HG02623 (cell line): ENCODE results near the gene SIDT1.

Source experiments
- ATAC-seq: cut with Tn5 transposase; IDR thresholded peaks from one replicate; pipeline ENCODE4 v1.9.1; 2021; ENCODE audit warnings: moderate library complexity; ENCODE audit not compliant: unreplicated experiment

The SIDT1 gene

DNA sequence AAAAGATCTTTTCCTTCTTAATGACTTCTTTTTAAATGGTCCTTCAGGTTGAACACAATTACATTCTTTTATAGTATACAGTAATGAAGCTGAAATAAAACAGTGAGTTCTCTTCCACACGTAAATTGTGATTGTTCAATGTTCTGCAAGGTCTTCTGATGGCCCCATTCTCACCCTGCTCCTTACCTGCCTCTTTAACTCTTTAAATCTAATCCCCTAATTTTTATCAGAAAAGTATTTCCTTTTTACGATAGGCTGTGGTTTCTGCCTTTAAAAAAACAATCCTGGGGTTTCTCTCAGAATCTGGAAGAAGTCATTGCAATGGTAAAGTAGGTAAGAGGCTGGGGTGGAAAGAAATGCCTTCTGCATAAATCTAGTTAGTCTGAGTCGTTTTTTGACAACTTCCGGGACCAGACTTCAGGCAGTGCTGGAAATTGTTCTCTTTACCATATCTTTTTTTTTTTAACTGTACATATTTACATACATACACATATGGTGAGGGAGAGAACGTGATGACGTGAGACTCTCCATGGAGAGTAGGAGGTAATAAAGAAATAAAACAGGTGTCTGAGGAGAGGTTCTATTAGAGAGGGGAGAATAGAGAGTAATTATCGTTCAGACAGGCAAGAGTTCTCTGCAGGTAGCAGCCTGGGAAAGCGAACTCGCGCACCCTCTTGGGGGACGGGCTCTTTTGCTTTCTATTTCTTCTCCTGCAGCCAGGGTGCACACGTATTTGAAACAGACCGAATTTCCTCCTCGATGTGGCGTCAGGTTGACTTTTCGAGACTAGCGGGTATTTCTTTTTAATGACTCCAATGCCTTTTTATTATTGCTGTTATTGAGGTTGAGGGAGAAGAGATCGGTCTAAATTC lies at the start of gene SIDT1:
Gene SIDT1 (plus strand): TSS at position 730 of the 872 bp plus-strand sequence. CDS start 467 bp downstream, outside the sequence.
- peak; percentile 55 for ATAC-seq

DNA sequence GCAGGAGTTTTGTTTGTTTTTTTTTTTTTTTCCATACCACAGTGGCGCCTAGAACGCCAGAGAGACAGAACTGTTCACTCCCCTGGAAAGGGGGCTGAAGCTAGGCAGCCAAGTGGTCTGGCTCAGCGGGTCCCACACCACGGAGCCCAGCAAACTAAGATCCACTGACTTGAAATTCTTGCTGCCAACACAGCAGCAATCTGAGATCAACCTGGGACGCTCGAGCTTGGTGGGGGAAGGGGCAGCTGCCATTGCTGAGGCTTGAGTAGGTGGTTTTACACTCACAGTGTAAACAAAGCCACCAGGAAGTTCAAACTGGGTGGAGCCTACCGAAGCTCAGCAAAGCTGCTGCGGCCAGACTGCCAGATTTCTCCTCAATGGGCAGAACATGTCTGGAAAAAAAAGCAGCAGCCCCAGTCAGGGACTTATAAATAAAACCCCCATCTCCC lies 47.2 kb upstream of the SIDT1 start:
- no peak for ATAC-seq

DNA sequence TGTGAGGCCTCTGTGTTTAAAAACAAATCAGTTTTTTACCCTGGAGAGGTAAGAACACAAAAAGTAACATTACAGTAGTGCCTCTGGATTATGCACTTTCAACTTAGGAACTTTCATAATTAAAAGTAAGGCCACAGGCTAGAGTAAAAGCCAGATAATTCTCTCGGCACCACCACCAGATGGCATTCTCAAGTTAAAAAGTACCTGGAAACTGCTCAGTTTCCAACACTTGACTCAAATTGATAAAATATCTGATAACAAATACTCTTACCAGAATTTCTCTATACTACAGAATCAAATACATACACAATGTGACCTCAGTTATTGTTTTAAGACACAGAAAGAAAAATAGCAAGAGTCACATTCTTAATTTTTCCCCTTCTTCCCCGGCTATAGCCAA lies 37.3 kb upstream of the SIDT1 start:
- no peak for ATAC-seq

DNA sequence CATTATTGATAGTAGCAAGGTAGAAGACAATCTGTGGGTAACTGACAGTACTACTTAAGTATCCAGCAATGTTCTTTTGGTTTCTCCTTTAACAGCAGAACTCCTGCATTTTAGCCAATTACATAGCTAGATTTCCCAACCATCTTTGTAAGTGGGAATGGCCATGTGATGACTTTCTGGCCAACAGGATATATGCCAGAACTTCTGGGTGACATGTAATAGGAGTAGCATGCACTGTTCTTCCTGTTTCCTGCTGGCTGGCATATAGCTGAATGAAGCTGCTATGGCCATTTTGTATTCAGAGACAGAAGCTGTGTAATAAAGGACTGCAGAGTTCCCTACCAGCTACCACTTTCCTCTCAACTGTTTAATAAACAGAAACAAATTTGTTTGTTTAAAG lies 35.4 kb upstream of the SIDT1 start:
- no peak for ATAC-seq

DNA sequence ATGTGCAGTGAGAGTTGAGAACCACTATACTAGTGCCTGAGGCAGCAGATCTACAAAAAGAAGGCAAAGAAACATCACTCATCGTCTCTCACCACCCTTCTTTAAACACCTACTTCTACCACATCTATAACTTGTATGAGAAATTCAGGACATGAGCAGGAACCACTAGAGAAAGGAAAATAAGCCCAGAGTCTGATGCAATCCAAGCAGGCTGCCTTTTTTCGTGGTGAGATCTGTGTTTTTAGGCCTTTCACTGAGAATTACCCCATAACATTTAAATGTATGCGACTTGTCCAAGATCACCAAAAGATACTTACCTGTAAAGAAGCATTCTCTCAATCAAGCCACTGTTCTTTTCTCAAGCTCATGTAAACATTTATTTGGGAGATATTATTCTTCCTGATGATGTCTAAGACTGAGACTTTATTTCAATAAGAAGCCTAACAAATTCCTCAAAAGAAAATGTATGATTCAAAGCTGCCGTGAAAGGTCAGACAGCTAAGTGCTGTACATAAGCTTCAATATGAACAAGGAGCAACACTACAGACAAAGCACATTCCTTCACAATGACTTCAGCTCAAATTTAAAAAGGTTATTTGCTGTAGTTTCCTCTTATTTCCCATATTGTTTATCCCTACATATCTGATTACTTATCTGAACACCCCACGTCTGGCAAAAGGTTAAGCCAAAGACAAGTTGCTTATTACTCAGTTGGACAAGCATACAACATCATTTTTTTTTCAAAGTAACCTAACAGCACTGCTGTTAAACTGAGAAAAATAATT lies 33.9 kb upstream of the SIDT1 start:
- ATAC-seq, result no peak

DNA sequence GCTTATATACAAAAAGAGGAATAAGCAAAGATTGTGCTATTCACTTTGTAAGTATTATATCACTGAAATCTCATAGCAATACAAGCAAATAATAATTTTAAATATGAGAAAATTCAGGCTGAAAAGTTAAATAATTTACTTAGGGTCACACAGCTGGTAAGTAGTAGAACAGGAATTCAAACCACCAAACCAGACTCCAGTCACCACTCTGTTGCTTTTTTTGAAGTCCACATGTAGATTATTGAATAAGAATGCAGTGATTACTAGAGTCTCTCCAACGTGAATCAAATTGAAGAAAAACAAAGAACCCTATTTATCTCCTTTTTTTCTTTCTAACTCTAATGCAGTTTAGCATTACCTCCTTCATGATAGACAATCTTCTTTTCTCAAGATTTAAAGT lies 33.3 kb upstream of the SIDT1 start:
- ATAC-seq, result no peak

DNA sequence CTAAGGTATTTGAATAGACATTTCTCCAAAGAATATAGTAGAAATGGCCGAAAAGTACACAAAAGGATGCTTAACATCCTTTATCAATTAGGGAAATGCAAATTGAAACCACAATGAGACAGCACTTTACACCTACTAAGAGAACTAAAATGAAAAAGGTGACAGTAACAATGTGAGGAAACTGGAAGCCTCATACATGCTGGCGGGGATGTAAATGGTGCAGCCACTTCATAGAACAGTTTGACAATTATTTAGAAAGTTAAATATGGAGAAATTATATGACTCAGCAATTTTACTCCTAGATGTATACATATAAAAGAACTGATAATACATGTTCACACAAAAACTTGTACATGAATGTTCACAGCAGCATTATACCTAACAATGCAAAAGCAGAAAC lies 30.8 kb upstream of the SIDT1 start:
- no peak for ATAC-seq

DNA sequence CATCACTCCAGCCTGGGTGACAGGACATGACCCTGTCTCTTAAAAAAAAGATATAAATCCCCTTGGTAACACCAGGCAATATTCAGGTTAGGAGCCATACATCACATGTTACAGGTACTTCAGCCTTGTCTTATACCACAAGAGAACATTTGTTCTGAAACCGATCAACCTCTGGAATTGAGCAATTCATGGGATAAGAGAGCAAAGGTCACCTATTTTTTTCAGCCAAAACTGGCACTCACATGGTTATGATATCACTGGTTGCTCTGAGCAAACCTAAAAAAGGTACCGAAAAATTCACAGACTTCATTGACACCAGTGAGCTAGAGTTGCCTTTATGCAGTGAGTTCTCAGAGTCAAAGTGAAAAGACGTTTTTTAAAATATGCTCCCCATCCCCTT lies 26.5 kb upstream of the SIDT1 start:
- ATAC-seq, result no peak

DNA sequence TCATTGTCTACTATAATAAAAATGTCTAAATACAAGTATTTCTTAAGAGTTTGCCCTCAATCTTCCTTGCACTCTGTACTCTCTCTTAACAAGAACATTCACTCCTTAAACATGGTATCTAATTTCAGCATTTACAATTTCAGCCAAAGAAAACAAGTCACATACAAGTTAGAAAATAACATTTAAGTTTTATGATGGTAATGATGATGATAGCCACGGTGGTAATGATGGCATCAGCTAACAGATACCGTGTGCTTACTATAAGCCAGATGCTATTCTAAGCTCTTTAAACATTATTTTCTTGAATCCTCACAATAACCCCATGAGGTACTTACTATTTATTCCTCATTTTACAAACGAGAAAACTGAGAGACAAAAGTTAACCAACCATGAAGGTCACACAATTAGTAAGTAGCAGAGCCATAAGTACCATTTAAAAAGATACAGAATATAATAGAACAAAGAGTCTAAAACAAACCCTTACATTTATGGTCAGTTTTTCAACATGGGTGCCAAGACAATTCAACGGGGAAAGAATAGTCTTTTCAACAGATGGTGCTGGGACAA lies 24.8 kb upstream of the SIDT1 start:
- no peak for ATAC-seq

DNA sequence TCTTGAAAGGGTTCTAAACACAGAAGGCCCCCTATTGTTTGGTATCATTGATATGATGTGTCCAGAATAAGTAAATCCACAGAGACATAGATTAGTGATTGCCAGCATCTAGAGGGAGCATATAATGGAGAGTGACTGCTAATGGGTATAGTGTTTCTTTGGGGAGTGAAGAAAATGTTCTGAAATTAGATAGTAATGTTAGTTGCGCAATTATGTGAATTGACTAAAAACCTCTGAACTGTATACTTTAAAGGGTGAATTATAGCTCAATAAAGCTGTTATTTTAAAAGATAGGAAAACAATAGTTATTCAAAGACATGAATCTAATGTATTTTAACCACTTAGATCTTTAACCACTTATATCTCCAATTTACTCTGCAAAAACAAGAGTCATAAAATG lies 23.4 kb upstream of the SIDT1 start:
- ATAC-seq, result no peak

DNA sequence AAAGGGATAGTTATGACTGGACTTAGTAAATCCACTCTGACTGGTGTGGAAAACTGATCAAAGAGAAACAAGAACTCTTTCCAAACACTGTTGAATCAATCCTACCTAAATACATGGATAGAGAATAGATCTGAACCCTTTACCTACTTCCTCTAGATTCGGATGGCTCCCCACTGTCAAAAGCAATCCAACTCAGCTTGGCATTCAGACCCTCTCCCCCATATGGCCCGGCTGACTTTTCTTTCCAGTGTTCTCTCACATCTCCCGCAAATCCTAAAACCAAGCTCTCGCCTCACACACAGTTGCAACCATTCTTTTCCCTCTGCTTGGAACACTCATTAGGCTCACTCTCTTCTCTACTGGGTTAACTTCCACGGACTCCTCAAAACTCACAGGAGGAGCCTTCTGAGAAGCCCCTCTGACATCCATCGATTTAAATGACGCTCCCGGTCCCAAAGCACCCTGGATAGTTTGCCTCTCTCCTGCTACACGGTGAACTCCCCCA lies 18.0 kb upstream of the SIDT1 start:
- ATAC-seq, result no peak

DNA sequence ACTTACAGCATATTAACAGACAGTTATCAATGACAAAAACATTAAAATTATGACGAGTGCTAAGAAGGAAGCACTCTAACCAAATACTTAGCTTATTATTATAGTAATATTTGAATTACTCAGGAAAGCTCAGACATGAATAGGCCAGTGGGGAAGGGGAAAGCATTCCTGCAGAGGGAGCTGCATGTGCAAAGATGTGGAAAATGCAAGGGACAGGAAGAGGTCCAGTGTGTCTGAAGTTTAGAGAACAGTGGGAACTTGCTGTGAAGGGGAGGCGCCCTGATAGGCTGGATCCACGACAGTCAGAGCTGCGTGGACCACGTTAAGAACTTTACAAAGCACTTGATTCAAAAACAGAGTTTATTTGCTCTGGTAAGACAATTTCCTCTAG lies 16.2 kb upstream of the SIDT1 start:
- no peak for ATAC-seq

DNA sequence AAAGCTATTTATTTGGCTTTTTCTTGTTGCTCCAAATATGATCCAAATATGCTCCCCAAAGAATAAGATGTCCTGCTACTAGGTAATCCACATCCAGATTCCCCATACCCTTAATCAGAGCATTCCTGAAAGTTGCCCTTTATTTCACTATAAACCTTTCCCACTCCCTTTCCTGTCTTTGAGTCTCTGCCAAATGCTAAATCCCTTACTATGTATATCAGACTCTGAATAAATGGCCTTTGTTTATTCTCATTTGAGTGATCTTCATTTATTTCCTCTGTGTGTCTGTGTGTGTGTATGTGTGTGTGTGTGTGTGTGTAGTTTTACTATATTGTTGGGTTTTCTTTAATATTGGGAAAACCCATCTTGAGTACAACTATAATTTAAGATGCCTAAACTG lies 10.4 kb upstream of the SIDT1 start:
- ATAC-seq, result no peak

DNA sequence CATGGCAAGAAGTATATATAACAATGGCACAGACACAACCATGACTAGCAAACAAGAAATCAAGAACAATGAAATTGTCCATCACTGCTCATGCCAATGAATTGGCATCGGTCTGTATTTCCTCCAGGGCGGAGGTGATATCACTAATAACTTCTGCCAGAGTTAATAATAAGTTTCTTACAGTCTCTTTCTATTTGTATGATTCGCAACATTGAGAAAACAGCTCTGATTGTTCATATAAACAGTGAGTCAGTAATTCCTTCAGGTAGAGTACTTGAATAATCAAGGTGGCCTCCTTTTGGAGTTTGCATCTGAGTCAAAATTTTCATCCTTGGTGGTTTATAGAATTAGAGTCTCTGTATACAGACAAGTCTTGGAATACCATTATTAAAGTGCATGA lies 9.1 kb upstream of the SIDT1 start:
- ATAC-seq, result no peak

DNA sequence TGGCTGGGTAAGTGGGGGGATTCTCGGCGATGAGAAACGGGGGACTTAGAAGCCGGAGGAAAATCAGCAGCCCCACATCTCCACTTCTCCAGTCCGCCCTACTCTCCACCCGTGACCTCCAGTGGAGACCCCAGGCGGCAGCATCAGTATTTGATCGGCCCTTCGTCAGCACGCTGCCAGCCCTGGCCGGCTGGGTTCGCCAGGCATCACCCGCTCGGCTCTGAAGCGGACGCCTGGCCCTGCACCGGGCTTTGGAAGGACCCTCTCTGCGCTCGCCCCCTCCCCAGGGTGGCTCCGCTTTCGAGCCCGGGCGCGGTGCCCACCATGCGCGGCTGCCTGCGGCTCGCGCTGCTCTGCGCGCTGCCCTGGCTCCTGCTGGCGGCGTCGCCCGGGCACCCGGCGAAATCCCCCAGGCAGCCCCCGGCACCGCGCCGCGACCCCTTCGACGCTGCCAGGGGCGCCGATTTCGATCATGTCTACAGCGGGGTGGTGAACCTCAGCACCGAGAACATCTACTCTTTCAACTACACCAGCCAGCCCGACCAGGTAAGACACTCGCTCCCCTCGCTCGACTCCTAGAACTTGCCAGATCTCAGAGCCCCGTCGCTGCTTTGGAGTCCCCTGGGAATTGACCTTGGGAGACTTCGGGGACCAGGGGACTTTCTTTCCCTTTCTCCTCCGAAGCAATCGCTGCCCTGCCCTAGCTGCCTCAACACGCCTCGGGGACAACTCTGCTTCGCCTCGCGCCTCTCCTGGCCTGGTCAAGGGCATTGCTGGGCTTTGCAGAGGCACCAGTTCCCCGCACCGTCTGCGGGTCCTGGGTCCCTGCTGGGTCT lies 561 bp downstream of the SIDT1 start:
- ATAC-seq, result peak; percentile 25

DNA sequence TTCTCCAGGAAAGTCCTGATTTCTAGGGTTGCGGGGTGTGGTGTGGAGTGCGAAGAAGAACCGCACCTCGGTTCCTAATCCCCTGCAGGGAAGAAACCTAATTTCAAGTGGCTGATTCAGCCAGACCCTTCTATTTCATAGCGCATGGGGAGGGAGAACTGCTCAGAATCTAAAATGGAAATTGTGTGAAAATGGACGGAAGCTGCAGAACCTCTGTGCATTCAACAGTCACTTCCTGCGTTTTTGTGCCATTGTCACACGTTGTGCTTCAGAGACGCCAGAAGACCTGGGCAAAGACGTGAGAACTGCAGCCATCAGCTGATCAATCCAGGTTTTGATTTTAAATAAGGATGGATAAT lies 1.2 kb downstream of the SIDT1 start:
- peak; percentile 29 for ATAC-seq

DNA sequence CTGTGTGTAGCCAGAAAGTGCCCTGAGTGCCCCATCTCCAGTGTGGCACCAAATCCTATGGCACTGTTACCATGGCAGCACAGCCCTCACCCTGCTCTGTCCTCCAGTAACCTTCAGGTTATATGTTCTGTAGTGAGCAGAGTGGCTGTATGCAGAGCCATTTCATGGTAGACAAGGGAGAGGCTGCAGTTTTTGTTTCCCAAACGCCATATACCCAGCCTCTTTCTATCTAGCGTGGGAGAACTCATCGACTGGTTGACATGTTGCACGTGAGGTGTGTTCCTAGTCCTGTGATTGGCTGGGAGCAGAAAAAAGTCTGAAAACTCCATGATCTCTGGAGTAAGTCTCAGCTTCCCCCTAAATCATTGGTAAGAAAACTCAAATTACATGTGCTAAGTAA lies 2.0 kb downstream of the SIDT1 start:
- ATAC-seq, result no peak

DNA sequence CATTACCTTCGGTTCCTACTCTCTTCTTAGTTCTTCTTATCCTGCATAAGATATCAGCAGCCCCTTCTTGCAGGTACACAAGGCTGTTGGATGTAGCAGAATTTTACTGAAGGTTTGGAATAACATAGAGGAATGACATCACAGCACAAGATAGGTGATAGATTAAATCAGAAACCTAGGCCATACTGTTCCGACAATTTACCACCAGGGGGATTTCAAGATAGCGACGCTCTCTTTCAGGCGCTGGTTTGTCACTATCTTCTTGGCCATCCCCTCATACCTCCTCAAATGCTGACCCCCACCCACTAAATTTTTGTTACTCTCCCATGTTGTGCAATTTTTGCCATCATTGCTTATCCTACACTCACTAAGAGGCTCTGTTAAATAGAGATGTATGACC lies 3.5 kb downstream of the SIDT1 start:
- ATAC-seq, result no peak

DNA sequence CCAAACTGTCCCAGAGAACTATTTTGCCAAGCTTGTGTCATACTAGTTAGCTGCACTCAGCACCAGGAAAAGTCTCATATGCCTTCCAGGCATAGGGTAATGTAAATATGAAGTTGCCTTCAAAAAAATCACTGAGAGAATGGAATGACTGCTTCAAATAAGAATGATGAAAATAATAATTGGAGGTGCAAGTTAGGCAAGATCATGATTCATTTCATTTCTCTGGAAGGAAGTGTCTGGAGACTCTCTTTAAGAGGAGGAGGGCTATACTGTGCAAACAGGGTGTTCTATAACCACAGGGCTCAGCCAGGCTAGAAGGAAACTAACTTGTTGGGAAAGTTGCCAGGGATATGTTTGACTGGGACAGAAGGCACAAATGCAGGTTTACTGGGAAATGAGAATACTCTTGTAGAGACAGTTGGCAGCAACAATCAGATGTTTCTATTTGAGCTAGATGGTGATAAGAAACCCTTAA lies 4.3 kb downstream of the SIDT1 start:
- no peak for ATAC-seq

DNA sequence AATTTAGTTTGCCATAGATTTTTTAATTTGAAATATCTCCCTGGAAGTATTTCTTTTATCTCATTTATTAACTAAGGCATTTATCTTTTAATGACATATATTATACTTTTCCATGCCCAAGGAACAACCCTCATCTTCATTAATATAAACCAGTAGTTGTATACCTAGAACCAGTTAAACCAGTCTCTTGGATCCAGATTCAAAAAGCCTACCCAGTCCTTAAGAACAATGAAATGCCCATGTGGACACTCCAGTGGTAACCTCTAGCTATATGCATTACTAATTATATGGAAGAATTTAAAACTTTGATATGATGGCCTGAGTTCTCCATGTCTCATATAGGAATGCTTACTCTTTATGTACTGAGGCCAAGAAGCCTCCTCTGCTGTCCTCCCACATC lies 4.8 kb downstream of the SIDT1 start:
- no peak for ATAC-seq

DNA sequence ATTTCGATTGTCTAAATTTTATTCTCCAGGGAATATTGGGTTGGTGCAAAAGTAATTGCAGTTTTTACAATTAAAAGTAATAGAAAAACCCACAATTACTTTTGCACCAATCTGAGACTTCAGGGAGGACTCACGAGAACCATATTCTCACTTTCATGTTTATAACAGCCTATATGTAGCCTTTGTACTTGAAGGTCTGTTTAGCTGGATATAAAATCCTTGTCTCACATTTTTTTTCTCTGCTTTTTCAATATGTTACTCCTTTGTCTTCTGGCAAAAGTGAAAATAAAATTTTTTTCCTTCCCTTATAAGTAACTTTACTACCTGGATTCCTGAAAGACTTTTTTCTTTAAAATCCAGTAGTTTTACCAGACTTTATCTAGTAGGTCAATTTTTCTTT lies 9.2 kb downstream of the SIDT1 start:
- ATAC-seq, result no peak
